Fibroblast of the aortic adventitia (primary cell): ENCODE data around the gene ACADVL. TPM values are rescaled to one million over a fixed set of nuclear protein-coding genes. Genes with fewer than 3 reads are reported as not detected.

Source experiments
- DNase-seq: peaks from one replicate; pipeline ENCODE4 v3.0.0-alpha.2; 2010; ENCODE audit warnings: low read depth
- H3K4me3 ChIP-seq: 2 replicates; pipeline ENCODE4 v1.5.1; 2011; ENCODE audit warnings: low read depth, mild to moderate bottlenecking, control low read depth, low read length, moderate library complexity
- CTCF ChIP-seq: IDR thresholded peaks from 2 replicates; pipeline ENCODE4 v1.5.1; 2011; ENCODE audit warnings: mild to moderate bottlenecking, low read length, control low read depth, inconsistent platforms; ENCODE audit not compliant: insufficient read depth
- total RNA-seq: library from RNA; depleted of rRNA; stranded (reverse); fragments of >200 nt; gene quantifications from 2 replicates; pipeline ENCODE4 v1.2.3, GENCODE V29; 2012; ENCODE audit warnings: low replicate concordance

Gene ACADVL
- total RNA-seq, 1 donor: 210 TPM

DNA sequence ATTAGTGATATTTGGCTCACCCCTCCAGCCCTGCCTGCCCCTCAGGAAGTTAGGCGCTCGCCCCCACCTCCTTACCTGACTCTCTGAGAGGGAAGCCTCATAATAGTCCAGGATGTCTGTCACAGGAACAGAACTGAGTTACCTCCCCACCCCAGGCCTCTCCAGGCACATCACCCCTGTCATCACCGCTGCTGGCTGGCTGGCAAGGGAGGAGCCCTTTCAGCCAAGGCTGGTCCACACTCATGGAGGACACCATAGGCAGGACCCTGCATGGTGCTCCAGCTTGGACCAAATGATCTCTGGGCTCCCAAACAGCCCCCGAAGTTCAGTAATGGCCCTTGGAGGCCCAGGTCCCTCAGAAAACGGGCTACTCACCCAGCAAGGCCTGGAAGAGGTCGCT, 1.6 kb upstream of the ACADVL start:
- no peak overlapping the region for H3K4me3 ChIP-seq
- no peak for TF ChIP-seq CTCF
- no peak for DNase-seq

DNA sequence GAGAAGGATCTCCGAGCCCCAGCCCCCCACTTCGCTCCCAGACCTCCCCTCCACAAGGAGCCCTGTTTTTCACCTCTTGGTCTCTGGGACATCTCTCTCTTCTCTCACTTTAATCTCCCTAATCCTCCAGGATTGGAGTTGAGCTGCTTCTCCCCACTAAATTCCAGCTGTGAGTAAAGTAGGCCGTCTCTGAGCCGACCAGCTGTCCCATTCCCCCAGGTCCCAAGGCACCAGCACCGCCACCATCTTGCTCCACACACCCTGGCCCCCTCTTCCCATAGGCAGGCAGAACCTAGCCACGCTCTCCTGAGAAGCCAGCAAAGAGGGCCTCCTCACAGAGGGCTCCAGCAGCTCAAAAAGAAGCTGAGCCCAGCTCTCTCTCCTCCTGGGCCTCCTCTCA, 980 bp upstream of the ACADVL start:
- no peak for TF ChIP-seq CTCF
- no peak overlapping the region for H3K4me3 ChIP-seq
- no peak for DNase-seq

GRCh38 chr17:7219229-7219811, 418 bp upstream of the ACADVL start:
- DNase-seq: no peak
- no peak for TF ChIP-seq CTCF

DNA sequence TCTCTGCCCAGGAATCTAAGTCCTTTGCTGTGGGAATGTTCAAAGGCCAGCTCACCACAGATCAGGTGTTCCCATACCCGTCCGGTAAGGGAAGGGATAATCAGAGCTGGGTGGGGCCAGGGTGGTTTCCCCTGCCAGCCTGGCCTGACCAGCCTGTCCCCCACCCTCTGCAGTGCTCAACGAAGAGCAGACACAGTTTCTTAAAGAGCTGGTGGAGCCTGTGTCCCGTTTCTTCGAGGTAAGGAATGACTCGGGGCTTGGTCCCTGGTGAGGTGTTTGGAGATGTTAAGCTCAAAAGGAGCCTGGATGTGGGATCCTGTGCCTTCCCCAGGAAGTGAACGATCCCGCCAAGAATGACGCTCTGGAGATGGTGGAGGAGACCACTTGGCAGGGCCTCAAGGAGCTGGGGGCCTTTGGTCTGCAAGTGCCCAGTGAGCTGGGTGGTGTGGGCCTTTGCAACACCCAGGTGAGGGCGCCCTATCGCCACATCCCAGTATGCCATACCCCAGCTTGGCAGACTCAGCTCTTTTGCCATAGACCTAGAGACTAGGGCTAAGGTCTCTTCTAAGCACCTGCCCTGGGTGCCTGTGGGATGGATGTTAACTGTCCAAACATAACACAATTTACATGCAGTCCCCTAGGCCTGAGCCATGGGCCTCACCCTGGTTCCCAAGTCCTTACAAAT, 997 bp downstream of the ACADVL start:
- DNase-seq: peak; percentile 64
- TF ChIP-seq CTCF: peak; percentile 54

More at GRCh38 chr17:7219229-7219811, 418 bp upstream of the ACADVL start:
- peak overlapping the region; percentile 81 for H3K4me3 ChIP-seq

GRCh38 chr17:7221278-7222092, 1.7 kb downstream of the ACADVL start:
- TF ChIP-seq CTCF: no peak
- DNase-seq: no peak
- peak overlapping the region; percentile 81 for H3K4me3 ChIP-seq

More for the DNA sequence above, 997 bp downstream of the ACADVL start:
- H3K4me3 ChIP-seq: peak overlapping the region; percentile 81

GRCh38 chr17:7222093-7222971, 2.6 kb downstream of the ACADVL start:
- no peak for DNase-seq
- no peak overlapping the region for H3K4me3 ChIP-seq
- TF ChIP-seq CTCF: no peak
